IPS-18c (cell line): ENCODE measurements around the gene PLVAP.
A peak's percentile ranks its signal among the peaks of the same experiment; 100 is the strongest.

Source experiments
- H3K4me3 ChIP-seq: 2 replicates; pipeline ENCODE4 v1.7.0; 2013; ENCODE audit warnings: low read depth, mild to moderate bottlenecking, low read length, moderate library complexity; ENCODE audit not compliant: insufficient read depth
- H3K9me3 ChIP-seq: one replicate; pipeline ENCODE4 v1.6.1; 2013; ENCODE audit warnings: mild to moderate bottlenecking, low read length, moderate library complexity; ENCODE audit not compliant: control insufficient read depth, insufficient read depth

The PLVAP gene

GRCh38 chr19:17404621-17405249, 27.6 kb upstream of the PLVAP start:
- no peaks in the 10 kb centered on the region for H3K9me3 ChIP-seq
- peak overlapping the region; percentile 58; the same call in 1 of the 2 replicates for H3K4me3 ChIP-seq

- Histone ChIP-seq H3K4me3 (peak overlapping the region; percentile 58), H3K9me3 (no peaks in the 10 kb centered on the region)
These were observed 26.9 kb upstream of the PLVAP start for GRCh38 chr19:17404015-17404414.

GRCh38 chr19:17402982-17403855, 26.1 kb upstream of the PLVAP start:
- no peaks in the 10 kb centered on the region for H3K9me3 ChIP-seq
- H3K4me3 ChIP-seq = peak overlapping the region; percentile 58; the same call in 1 of the 2 replicates

GRCh38 chr19:17401628-17402027, 24.5 kb upstream of the PLVAP start:
- Histone ChIP-seq H3K9me3 (no peaks in the 10 kb centered on the region), H3K4me3 (no peak overlapping the region)

- H3K4me3 ChIP-seq = no peak overlapping the region
- no peaks in the 10 kb centered on the region for H3K9me3 ChIP-seq
These were observed 21.9 kb upstream of the PLVAP start for GRCh38 chr19:17398902-17399527.

GRCh38 chr19:17394891-17395415, 17.8 kb upstream of the PLVAP start:
- Histone ChIP-seq H3K9me3 (no peaks in the 10 kb centered on the region), H3K4me3 (no peak overlapping the region)

GRCh38 chr19:17393914-17394313, 16.8 kb upstream of the PLVAP start, which contains the start of gene CCDC194:
Gene CCDC194 (minus strand): TSS chr19:17394196. CDS start chr19:17394158, 38 bp downstream.
- Histone ChIP-seq H3K4me3 (no peak within 1 kb of the TSS), H3K9me3 (no peaks in the 10 kb centered on the region)

- Histone ChIP-seq H3K4me3 (no peak overlapping the region), H3K9me3 (no peaks in the 10 kb centered on the region)
These were observed 15.9 kb upstream of the PLVAP start for GRCh38 chr19:17393002-17393401.

GRCh38 chr19:17391371-17392151, 14.4 kb upstream of the PLVAP start:
- Histone ChIP-seq H3K9me3 (no peaks in the 10 kb centered on the region), H3K4me3 (peak overlapping the region; percentile 78)

GRCh38 chr19:17390665-17391370, 13.7 kb upstream of the PLVAP start:
- Histone ChIP-seq H3K9me3 (no peaks in the 10 kb centered on the region), H3K4me3 (peak overlapping the region; percentile 78)

- H3K9me3 ChIP-seq = no peaks in the 10 kb centered on the region
- H3K4me3 ChIP-seq = peak overlapping the region; percentile 78
These were observed 13.0 kb upstream of the PLVAP start for GRCh38 chr19:17389957-17390664.

- Histone ChIP-seq H3K9me3 (no peaks in the 10 kb centered on the region), H3K4me3 (no peak overlapping the region)
These were observed 12.1 kb upstream of the PLVAP start for GRCh38 chr19:17389288-17389687.

GRCh38 chr19:17385878-17386611, 8.9 kb upstream of the PLVAP start:
- no peaks in the 10 kb centered on the region for H3K9me3 ChIP-seq
- H3K4me3 ChIP-seq = no peak overlapping the region

GRCh38 chr19:17380426-17381138, 3.4 kb upstream of the PLVAP start:
- no peaks in the 10 kb centered on the region for H3K9me3 ChIP-seq
- no peak overlapping the region for H3K4me3 ChIP-seq

GRCh38 chr19:17379221-17379631, 2.1 kb upstream of the PLVAP start:
- H3K9me3 ChIP-seq = no peaks in the 10 kb centered on the region
- H3K4me3 ChIP-seq = no peak overlapping the region; the same call in 1 of the 2 replicates
